Stimulated activated naive CD4-positive, alpha-beta T cell treated with Interleukin-2 at 50 U/mL for 16 hours (primary cell): ENCODE results near the gene IKZF3.
"Not testable (repeated sequence)": the region's sequence is repeated elsewhere in the genome, so short reads cannot be mapped to it uniquely, and the experiment has no call there.

Experiments
- DNase-seq: peaks from one replicate; lab custom pipeline; 2025; lab: John Stamatoyannopoulos, UW

The IKZF3 gene

DNA sequence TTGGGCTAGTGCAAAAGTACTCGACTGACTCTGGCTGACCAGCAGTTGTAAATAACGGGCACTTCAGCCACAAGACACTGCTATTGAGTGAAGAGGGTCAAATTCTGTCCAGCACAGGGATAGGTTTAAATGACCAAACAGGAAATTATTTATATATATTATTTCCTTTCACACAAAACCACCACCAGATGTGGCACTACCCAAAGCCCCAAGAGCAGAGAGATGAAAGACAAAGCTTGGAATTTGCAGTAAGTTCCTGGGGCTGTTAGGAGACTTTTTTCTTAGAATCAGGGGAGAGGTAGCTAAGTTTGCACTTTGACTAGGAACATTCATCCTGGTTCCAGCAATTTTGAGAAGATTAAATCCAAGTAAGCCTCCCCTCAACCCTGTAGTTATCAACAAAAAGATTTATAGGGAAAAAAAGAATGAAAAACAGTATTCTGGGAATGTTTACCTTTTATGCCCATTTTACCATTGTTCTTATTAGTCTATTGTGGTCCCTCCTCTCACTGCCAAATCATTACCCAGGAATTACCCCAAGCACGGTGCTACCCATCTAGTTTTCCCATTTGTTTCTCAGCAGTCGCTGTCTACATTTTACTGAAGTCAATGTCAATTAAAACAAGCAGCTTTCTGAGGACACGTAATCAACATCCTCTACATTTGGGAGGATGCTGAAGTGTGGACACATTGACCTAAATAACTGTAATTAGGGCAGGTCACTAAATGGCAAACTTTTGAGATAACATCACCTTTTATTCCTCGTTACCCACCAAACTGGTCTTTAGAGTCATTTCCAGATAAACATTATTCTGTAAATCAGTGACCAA, 82.9 kb downstream of the IKZF3 start:
- DNase-seq = no peak

DNA sequence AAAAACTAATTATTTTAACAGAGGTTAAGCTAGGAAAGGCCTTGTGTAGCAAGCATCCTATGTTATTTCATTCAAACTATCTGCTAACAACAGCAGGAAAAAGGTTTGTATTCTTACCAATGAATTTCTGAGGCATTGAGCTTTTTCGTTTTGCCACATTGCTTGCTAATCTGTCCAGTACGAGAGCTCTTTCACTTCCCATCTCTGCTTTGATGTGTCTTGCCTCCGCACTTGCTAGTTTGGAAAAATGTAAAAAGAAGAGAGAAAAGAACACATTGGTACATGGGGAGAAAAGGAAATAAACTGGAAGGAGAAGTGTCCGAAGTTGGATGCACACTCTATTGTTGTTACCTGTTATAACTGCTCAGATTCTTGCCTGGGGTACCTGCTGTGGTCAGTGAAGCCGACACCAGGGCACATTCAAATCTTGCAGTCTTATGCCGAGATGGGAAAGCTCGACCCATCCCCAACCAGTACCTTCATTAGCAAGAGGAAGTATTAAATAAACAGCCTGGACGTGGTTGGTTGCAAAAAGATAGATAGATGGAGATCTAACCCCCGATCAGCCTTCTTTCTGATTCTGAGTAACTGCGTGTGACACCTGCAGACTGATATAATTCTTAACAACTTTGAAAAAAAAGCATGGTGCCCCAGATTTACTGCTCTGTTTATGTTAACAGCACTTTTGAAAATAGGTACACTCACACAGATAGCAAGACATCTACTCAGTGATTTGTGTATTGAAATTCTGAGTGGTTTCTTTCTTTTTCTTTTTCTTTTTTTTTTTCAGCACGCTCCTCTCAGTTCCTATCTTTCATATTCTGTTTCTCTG, 86.4 kb downstream of the IKZF3 start:
- DNase-seq = peak; percentile 17

DNA sequence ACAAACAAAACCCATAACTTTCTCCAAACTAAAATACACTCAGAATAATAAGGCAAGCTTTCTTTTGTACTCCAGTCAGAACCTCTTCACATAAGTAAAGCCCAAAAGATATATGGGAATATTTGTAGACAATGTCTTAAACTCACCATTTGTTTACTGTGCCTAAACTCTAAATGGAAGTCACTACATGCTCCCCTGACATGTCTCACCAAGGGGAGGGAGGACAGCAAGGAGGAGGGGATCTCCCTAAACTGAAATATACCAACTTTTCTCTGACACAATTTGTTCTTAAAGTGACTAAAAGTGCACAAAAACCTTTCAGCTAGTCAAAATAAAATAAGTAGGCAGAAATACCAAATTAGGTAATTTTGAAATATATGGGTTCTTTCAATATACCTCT, 87.9 kb downstream of the IKZF3 start:
- DNase-seq = no peak

GRCh38 chr17:39775031-39775430, 89.1 kb downstream of the IKZF3 start:
- no peak for DNase-seq

DNA sequence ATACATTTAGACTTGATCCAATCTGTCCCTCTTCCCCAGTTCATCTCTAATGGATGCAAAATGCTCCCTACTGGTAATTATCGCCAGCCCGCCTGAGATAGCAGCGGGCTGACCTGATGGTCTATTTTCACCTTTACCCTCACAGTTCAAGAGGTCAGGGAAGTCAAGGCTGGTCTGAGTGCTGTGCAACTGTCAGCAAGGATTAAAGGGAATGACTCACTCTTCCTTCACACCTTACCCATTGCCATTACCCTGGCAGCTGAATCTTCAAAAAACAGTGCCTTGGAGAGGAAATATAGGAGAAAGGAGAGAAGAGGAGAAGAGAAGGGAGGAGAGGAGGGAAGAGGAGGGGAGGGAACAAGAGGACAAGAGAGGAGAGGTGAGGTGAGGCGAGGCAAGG, 90.1 kb downstream of the IKZF3 start:
- DNase-seq = no peak

- no peak for DNase-seq
These were observed 90.9 kb downstream of the IKZF3 start for GRCh38 chr17:39772987-39773934.

- DNase-seq = no peak
These were observed 91.7 kb downstream of the IKZF3 start for GRCh38 chr17:39772415-39772814.

- peak; percentile 78 for DNase-seq
These were observed 94.0 kb downstream of the IKZF3 start for GRCh38 chr17:39769974-39770587.

GRCh38 chr17:39767147-39767546, 97.0 kb downstream of the IKZF3 start:
- no peak for DNase-seq

DNA sequence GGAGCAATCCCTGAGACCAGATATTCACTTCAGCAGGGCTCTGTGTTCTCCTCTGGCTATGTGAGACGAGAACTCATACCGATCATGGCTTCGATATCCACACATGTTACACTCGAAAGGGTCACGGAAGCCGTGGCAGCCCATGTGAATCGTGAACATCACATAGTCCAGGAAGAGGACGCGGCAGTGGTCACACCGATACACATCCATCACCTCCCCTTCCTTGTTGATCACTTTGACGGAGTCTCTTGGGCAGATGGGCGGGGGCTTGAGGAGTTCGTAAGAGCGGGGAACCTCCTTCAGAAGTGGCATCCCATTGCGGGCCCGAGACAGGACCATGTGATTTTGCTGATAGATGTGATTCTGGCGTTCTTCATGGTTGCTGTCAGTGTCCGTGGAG, 98.3 kb downstream of the IKZF3 start:
- DNase-seq = no peak

DNA sequence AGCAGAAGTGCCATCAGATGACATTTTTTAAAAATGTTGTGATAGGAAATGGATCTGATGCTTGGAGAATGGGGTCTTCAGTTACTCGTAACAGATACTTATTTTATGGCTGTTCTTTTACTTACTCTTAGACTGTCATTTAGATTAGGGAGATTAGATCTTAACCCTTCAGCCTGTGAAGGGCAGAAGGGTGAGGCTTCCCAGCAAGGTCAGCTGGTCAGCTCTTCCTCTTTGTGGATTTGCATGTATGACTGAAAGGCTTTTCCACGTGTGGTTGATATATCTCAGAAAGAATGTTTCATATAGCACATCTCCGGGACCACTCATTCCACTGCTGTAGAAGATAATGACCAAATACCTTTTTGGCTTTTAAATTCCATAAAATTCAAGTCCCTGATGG, 98.9 kb downstream of the IKZF3 start:
- DNase-seq = no peak

GRCh38 chr17:39764171-39764570, 99.9 kb downstream of the IKZF3 start:
- DNase-seq = not testable (repeated sequence)

DNA sequence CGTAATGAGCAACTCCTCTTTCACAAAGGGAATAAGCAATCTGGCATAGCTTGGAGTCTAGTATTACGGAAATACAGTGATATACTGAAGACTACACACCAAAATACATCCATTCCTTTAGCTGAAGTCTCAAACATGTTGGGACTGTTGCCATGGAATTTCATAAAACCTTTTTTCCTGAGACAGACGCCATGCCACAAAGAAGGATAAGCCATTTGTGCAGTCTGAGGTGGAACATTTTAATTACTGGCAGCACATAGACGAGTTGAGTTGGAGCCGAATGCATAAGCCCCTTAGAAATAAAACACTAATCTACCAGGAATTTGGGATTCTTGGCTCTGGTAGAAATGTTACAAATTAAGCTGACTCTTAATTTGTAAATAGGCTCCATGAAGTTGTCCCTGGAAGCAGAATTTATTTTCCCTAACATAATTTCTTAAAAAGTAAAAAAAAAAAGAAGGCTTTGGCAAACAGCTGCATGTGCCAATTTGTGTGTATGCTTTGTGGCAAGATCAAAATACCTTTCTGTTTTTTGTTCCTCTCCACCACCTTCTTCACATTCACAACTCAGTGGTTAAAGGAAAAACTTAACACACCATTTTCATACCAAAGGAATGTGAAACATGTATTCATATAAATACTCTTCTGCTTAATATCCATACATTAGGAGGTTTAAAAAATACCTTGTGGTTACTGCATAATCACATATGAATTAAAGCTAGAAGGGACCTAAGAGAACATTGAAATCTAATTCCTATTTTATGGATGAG, 100.9 kb downstream of the IKZF3 start:
- DNase-seq = no peak

DNA sequence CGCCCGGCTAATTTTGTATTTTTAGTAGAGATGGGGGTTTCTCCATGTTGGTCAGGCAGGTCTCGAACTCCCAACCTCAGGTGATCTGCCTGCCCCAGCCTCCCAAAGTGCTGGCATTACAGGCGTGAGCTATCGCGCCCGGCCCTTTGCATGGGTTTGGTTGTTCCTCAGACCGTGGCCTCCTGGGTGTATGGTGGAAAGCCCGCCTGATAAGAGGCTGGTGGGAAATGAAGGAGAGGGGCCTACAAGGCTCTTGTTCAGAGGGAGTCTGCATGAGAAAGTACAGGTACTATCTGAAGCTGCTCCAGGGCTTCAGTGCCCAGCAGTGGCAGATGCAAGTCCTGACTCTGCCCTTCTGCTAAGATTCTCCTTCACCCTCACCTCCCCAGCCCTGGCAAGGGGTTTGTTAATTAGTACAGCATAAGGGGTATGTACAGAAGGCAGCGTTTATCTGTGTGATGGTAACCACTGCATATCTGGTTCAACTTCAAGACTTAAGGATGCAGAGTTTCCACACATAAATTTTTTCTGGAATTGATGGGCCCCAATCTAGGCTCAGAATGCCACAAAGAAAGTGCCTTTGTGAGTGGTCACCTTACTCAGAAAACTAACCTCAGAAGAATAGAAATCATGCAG, 102.1 kb downstream of the IKZF3 start:
- DNase-seq = no peak

- DNase-seq = no peak
These were observed 104.9 kb downstream of the IKZF3 start for GRCh38 chr17:39759204-39759603.

- DNase-seq = peak; percentile 63
These were observed 105.9 kb downstream of the IKZF3 start for GRCh38 chr17:39757931-39758873.

DNA sequence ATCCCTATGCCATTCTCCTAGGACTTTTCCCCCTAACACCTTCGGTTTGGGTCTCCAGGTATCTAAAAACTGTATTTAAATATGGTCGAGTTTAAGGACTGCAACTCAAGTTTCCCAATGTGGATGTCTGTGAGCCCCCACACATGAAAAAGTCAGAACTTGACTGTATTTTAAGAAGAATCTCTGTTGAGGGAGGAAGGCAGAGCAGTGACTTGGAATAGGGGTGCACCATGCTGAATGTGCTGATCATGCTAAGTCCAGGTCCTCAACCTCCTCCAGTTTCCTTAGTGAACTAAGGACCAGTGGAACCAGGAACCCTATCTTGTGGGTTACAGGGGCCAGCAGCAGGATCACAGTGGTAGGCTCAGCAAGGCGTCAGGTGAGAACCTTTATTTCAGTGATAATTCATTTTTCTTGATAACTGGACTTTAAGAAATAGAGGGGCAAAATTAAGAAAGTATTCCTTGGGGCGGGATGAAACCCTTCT, 106.9 kb downstream of the IKZF3 start:
- DNase-seq = no peak

- no peak for DNase-seq
These were observed 107.6 kb downstream of the IKZF3 start for GRCh38 chr17:39756380-39757079.
